Measurements from ENCODE around the gene PPP4C. TPM values are rescaled to one million over a fixed set of nuclear protein-coding genes. Genes with fewer than 3 reads are reported as not detected.

Gene PPP4C
- total RNA-seq, 1 donor from 2014 or later: 128 TPM

- Mint-ChIP-seq H3K36me3 (peaks cover 22% of the 10 kb centered on the region), H3K9me3 (no peaks in the 10 kb centered on the region), H3K27ac (peak overlapping the region; percentile 96), H3K4me1 (ENCODE audit: unreplicated experiment) (peaks cover 8% of the 10 kb centered on the region), H3K4me3 (peak overlapping the region; percentile 92), H3K27me3 (no peaks in the 10 kb centered on the region)
- TF ChIP-seq CTCF (conservative IDR thresholded peaks at IDR 0.05): no peak
- DNase-seq (ENCODE audit: extremely low spot score, unreplicated experiment): no peak
Measured at GRCh38 chr16:30065943-30066760, 9.6 kb upstream of the PPP4C start.

GRCh38 chr16:30066761-30067583 is 8.8 kb upstream of the PPP4C start:
- H3K27me3 Mint-ChIP-seq: no peaks in the 10 kb centered on the region
- TF ChIP-seq CTCF (conservative IDR thresholded peaks at IDR 0.05): no peak
- DNase-seq (ENCODE audit: extremely low spot score, unreplicated experiment): no peak
- H3K4me3 Mint-ChIP-seq: peak overlapping the region; percentile 92
- peak overlapping the region; percentile 96 for H3K27ac Mint-ChIP-seq
- H3K9me3 Mint-ChIP-seq: no peaks in the 10 kb centered on the region
- H3K36me3 Mint-ChIP-seq: peaks cover 23% of the 10 kb centered on the region
- peaks cover 9% of the 10 kb centered on the region for H3K4me1 Mint-ChIP-seq (ENCODE audit: unreplicated experiment)

GRCh38 chr16:30067584-30067916 is 8.2 kb upstream of the PPP4C start:
- H3K36me3 Mint-ChIP-seq: peaks cover 27% of the 10 kb centered on the region
- peak overlapping the region; percentile 96 for H3K27ac Mint-ChIP-seq
- TF ChIP-seq CTCF (conservative IDR thresholded peaks at IDR 0.05): no peak

GRCh38 chr16:30068333-30068732 is 7.5 kb upstream of the PPP4C start:
- H3K4me1 Mint-ChIP-seq (ENCODE audit: unreplicated experiment): peaks cover 12% of the 10 kb centered on the region
- TF ChIP-seq CTCF (conservative IDR thresholded peaks at IDR 0.05): no peak
- H3K9me3 Mint-ChIP-seq: no peaks in the 10 kb centered on the region
- peaks cover 27% of the 10 kb centered on the region for H3K36me3 Mint-ChIP-seq
- peak overlapping the region; percentile 89 for H3K27ac Mint-ChIP-seq
- no peaks in the 10 kb centered on the region for H3K27me3 Mint-ChIP-seq
- DNase-seq (ENCODE audit: extremely low spot score, unreplicated experiment): no peak
- H3K4me3 Mint-ChIP-seq: peak overlapping the region; percentile 78

More at GRCh38 chr16:30067584-30067916, 8.2 kb upstream of the PPP4C start:
- Mint-ChIP-seq H3K9me3 (no peaks in the 10 kb centered on the region), H3K4me3 (peak overlapping the region; percentile 92), H3K4me1 (ENCODE audit: unreplicated experiment) (peaks cover 12% of the 10 kb centered on the region), H3K27me3 (no peaks in the 10 kb centered on the region)
- no peak for DNase-seq (ENCODE audit: extremely low spot score, unreplicated experiment)

GRCh38 chr16:30068750-30069610 is 6.8 kb upstream of the PPP4C start:
- TF ChIP-seq CTCF (conservative IDR thresholded peaks at IDR 0.05): peak; percentile 68
- Mint-ChIP-seq H3K27ac (peak overlapping the region; percentile 89), H3K4me1 (ENCODE audit: unreplicated experiment) (peaks cover 12% of the 10 kb centered on the region), H3K4me3 (peak overlapping the region; percentile 78), H3K9me3 (no peaks in the 10 kb centered on the region), H3K36me3 (peaks cover 27% of the 10 kb centered on the region), H3K27me3 (no peaks in the 10 kb centered on the region)
- no peak for DNase-seq (ENCODE audit: extremely low spot score, unreplicated experiment)

All from type B pancreatic cell (in vitro differentiated cells).